IPS-11a (cell line): ENCODE results near the gene IL4I1.
A peak's percentile ranks its signal among the peaks of the same experiment; 100 is the strongest.

ENCODE experiments used
- H3K4me3 ChIP-seq: one replicate; pipeline ENCODE4 v1.5.1; 2013; ENCODE audit warnings: low read depth, low read length, control low read depth

IL4I1 gene

DNA sequence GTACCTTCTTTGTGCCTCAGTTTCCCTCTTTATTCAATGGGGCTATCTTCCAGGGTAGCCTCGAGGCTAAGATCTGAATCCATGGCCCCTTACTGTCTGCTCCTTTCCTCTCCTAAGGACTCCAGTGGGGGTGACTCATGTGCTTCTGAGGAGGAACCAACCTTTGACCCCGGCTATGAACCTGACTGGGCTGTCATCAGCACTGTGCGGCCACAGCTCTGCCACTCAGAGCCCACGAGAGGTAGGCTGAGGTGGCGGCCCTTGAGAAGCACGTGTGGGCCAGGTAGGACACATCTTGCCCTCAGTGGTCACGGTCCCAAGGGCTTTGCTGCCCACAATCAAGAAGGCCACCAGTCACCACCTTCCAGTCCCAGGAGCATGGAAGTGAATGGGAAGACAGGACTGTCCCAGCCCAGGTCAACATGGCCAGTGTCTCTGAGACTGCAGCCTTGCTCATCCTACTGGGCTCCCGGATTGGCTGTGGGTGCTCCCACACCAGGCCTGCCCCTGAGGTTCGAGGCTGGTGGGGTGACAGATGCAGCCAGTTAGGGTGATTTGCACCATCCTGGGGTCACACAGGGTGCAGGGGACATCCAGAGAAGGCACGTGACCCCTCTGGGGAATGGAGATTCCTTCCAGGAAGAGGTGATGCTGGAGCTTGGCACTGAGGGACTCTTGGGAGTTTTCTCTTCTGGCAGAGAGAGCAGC, 16.4 kb downstream of the IL4I1 start:
- H3K4me3 ChIP-seq, result no peak overlapping the region

DNA sequence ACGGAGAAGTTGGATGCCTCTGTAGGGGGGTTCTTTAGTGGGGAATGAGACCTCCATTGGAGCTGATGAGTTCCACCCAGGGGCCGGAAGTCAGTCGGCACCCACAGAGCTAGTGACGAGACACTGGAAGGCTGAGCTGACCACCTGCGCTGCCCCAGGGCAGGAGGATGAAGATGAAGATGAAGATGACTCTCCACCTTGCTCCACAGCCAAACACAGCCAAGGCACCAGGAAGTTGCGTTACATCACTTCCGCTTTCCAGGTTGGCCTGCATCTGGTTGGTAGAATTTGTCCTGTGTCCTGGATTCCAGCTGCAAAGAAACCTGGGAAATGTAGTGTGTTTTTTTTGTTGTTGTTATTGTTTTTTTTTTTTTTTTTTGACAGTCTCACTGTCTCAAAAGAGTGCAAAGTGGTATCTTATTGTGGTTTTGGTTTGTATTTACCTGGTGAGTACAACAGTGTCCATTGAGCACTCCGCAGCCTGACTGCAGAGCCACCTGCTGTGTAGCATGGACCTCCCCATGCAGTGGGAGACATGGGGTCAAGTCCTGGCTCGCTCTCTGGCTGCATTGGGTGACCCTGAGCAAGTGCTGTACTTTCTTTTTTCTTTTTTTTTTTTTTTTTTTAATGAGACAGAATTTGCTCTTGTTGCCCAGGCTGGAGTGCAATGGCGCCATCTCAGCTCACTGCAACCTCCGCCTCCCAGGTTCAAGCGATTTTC, 17.3 kb downstream of the IL4I1 start:
- H3K4me3 ChIP-seq, result no peak overlapping the region

DNA sequence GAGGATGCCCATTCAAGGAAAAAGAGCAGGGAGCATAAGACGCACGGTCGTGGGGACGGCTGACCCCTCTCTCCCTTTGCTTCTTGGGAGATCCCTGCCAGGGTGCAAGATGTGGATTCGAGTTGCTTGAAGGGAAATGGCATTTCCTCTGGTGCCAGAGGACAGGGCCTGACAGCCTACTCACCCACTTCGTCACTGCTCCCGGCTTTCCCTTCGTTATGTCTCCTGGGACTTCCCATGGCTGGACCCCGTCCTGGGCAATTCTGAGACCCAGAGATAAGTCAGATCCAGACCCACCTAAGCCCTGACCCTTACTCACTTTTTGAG, 18.0 kb downstream of the IL4I1 start:
- peak overlapping the region; percentile 98 for H3K4me3 ChIP-seq

DNA sequence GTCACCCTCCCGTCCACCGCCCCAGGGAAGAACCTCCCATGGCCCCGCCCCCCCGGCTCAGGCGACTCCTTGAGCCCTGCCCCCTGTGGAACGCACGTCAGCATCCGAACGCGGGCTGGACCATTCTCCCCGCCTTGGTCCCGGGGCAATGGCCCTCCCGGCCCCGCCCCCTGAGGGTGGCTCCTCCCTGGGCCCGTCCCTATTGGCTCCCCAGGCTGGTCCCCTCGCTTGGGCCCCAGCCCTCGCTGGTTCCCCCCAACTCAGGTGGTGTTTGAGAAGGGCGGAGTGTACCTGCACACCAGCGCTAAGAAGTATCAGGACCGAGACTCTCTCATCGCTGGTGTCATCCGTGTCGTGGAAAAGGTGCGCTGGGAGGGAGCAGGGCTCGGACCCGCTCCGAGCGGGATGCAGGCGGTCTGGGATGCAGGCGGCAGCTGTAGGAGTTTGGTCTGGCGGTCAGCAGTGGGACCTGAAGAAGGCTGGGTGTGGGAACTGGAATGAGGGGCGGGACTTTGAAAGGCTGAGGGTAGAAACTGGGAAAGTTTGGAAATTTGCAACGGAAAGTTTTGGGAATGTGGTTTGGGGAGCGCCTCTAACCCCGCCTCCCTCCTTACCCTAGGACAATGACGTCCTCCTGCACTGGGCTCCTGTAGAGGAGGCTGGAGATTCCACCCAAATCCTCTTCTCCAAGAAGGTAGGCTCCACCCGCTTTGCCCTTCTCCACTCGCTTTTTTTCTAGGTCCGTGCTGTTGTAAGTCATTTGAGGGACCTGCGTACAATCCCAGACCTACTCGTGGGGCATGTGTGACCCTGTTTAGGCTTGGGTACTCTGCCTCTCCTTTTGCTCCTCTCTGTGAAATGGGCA, 18.6 kb downstream of the IL4I1 start:
- H3K4me3 ChIP-seq, result peak overlapping the region; percentile 98

DNA sequence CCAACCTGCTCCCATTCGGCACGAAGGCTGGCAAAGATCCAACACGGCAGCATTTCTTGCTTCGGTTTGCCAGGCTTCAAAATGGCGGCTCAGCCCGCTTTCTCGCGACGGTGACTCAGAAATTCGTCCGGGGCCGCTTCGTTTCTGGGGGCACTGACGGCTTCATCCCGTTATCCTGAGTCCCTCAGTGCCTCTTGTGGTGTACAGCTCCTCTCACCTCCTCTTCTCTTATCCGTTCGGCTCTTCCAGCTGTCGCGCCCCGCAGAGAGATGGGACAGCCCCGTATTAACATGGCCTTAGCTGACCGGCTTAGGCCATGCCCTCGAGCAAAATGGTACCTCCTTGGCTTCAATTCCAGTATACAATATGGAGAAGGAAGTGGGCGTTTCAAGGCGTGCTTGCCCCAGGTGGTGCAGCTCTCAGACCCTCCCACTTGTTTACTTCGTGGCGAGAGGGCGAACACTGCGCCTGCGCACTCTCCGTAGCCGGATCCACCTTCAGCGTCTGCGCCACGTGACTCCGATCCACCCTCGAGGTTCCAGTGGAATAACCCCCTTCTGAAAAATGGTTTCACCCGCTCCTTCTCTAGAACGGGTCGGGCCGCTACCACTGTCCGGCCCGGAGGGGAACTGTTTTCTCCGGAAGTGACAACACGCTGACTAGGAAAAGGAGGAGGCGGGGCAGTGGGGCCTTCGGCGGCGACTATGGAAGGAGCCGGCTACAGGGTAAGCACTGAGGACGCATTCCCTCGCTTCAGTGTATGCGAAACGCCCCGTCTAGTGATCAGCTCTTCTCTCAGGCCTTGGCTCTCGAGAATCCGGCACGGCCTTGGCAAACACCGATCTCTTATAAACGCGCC, 19.4 kb downstream of the IL4I1 start, which contains the start of the genes AKT1S1 and TBC1D17:
Gene AKT1S1, minus strand, starts transcription at position 336 of the 859 bp plus-strand sequence. CDS start 4,060 bp downstream, outside the sequence.
Gene TBC1D17, plus strand, starts transcription at position 683 of the 859 bp plus-strand sequence. Its CDS starts 22 bp downstream, at position 705.
- peak within 1 kb of the TSS; percentile 98 for H3K4me3 ChIP-seq

DNA sequence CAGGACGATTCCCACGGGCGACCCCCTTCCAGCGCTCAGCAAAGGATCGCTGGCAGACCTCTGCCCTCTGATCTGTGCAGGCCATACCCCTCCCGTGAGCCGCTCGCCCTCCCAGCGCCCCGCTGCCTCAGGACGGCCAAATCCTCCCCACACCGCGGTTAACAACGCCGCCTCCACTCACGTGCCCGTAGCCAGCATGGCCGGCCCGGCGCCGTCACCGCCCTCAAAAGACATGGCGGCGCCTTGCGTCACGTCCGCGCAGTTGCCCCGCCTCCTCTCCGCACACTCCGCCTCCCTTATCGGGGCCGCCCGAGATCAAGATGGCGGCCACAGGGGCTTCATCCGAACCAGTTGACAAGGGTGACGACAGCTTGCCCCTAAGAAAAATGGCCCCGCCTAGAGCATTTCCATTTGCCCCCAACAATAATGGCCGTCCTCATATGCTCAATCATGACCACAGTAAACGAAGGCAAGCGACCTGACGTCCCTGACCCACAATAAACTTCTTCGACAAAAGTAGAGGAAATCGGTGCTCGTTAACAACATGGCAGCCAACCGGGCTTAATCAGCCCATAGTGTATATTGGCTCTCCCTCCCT, 20.2 kb downstream of the IL4I1 start:
- peak overlapping the region; percentile 98 for H3K4me3 ChIP-seq

DNA sequence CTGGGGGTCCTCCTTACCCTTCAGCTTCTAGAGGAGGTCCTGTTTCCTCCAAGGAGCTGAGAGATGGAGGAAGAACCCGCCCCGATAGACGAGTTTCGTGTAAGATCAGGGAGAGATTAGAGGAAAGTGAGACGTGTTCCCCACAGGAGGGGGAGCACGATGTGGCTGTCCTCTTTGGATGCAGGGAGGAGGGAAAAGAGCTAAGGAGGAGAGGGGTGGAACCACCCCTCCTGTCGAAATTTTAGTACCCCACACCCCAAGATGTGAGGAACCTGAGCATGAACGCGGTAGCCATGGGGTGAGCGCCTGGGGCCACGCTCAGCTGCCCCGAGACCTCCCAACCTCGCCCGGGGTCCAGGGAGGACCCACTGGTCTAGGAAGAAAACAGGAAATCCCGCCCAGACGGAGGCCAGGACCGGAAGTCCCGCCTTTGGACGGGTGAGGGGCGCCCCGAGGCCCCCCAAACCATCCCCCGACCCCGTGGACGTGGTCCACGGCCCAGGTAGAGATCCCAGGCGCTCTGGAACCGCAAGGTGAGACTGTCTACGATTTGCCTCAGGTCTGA, 20.7 kb downstream of the IL4I1 start:
- peak overlapping the region; percentile 98 for H3K4me3 ChIP-seq

DNA sequence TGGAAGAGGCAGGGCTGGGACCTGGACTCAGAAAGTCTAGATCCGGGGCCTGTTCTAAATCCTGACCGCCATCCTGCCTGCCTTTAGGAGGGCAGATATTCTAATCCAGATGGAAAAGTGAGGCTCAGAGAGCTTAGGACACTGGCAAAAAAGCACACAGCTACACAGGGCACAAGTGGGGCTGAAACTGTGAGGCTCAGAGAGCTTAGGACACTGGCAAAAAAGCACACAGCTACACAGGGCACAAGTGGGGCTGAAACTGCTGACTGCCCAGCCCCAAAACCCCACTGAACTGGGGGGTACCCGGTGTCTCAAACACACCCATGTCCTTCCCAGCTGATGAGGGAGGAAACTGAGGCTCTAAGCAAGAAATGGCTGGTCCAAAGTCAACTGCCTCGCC, 21.5 kb downstream of the IL4I1 start:
- peak overlapping the region; percentile 98 for H3K4me3 ChIP-seq

DNA sequence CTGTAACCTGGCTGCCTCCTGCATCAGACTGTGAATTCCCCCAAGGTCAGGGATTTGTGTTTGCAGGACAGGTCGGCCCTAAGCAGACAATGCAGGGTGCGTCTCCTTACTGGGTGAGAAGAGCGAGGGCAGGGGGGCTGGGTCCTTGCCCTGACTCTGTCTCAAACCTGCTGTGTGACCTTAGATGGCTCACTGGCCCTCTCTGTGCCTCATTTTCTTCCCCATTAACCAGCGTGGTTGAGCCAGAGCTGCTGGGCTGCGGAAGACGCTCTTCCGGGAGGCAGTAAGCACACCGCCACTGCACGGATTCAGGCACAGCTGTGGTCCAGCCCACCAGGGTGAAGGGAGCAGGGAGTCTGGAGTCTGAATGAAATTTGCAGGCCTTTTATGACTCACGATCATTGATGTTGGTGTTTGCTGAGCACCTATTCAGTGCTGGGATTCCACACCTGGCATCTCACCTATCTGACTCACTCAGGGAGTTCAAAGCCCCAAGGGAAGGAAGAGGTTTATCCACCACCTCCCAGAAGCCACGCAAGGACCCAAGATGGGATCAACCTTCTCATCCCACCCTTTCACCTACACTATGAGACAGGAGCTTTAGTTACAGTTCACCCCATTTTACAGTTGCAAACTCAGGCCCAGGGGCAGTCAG, 22.1 kb downstream of the IL4I1 start:
- H3K4me3 ChIP-seq, result no peak overlapping the region

DNA sequence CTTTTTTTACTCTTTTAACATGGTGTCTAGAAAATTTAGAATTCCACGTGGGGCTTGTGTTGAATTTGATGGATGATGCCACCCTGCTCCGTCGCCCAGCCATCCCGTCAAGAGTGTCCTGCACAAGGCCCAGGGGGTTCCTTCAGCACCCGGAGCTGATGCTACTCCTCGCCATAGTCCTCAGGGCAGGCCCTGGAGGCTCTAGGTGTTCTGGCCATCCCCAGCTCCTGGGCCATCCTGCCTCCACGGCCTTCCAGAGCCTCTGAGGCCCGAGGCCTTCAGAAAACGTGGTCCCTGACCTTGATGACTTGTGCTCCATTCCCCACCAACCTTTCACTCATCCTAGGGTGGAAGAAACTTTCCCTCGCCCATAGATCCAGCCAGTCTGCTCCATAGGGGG, 22.9 kb downstream of the IL4I1 start:
- no peak overlapping the region for H3K4me3 ChIP-seq

DNA sequence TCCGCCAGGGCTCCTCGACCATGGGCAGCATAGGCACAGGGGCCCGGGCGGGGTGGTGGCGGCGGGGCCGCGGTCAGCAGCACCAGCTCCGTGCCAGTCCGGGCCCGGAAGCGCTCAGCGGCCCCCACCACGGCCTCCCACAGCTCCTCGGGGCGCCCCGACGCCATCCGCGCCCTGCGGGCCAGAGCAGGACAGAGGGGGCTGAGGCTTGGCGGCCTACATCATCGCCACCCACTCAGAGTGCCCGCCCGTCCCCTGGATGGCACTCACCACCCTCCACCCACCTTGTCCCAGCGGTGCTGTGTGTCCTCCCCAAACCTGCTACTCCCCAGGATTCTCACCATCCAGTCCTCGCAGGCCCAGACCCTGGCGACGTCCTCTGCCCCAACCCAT, 23.6 kb downstream of the IL4I1 start:
- H3K4me3 ChIP-seq, result no peak overlapping the region

DNA sequence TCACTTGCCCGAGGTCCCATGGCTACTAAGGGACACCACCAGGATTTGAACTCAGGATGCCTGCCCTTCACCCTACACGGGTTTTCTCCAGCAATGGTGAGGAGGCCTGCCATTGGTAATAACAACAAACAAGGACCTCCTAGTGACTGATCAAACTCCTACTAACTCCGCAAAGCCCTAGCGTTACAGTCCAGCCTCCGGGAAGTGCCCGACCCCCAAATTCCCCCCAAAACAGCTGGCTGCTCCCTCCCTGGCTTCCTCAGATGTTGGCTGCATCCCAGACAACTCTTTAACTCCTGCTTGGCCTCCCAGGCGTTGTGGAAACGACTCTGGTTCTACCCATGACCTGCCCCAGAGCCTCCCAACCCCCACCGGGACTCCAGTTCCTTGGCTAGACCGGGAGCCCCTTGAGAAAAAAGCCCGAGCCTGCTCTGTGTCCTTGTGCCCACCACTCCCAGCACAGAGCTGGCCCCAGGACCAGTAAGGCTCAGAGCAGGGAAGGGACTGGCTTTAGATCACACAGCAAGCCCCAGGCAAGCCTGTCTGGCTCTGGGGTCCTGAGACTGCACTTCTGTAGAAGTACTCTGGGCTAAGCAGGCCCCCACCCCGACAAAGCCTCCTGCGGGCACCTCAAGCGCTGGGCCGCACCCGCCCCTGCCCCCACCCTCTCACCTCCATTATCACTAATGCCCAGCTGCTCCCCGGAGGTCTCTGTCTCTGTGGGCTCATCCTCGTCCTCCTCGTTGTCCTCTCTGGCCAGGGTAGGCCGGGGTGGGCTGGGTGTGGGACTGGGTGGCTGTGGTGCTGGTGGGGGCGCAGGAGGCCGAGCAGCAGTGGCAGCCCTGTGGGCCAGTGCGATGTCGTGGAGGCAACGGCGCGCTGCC, 24.2 kb downstream of the IL4I1 start:
- H3K4me3 ChIP-seq, result no peak overlapping the region

DNA sequence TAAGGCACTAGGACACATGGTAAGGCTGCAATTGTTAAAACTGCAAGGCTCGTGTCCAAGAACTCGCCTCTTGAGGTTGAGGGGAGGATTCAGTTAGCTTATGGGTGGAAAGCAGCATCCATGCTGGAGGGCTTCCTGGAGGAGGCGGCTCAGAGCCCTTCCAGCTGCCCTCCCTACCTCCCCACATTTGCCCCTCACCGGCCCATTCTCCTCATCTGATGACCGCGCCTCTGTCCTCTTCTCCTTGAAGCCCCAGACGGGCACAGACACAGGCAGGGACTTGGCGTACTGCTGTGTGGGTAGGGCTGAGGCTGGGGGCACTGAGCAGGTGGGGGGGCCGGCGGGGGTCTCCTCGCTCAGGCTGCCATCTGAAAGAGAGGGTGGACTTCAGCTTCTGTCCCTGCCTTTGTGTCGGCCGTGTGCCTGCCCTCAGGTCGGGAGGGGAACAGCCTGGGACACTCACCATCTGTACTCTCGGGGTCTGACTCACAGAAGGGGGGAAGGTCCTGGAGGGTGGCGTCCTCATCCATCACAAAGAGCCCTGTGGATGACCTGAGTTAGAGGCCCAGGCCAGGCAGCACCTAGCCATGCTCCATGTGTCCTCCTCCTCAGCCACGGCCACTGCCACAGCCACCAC, 25.2 kb downstream of the IL4I1 start:
- no peak overlapping the region for H3K4me3 ChIP-seq

DNA sequence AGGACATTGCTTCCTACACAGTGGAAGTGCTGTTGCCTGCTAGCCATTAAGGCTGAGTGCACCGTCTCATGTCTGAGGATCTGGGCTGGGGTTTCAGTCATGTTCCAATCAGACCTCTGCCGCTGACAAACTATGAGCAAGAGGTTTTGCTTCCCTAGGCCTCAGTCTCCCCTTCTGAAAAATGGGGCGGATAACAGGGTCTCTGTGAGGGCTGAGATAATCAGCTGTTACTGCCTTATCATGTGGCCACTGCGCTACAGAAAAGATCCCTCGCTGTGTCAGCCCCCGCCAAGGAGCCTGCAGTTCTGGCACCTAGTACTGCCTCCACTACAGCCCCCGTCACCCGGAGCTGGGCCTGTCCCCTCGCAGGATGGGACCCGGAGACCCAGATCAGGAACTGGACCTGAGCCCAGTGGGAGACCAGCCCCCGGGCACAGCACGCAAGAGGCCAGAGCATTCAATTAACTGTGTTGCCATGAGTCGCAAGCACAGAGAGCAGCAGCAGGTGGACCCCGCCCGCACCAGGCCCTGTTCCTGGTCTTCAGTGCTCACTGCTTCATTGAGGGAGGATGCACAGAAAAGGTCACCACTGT, 26.3 kb downstream of the IL4I1 start:
- peak overlapping the region; percentile 54 for H3K4me3 ChIP-seq

DNA sequence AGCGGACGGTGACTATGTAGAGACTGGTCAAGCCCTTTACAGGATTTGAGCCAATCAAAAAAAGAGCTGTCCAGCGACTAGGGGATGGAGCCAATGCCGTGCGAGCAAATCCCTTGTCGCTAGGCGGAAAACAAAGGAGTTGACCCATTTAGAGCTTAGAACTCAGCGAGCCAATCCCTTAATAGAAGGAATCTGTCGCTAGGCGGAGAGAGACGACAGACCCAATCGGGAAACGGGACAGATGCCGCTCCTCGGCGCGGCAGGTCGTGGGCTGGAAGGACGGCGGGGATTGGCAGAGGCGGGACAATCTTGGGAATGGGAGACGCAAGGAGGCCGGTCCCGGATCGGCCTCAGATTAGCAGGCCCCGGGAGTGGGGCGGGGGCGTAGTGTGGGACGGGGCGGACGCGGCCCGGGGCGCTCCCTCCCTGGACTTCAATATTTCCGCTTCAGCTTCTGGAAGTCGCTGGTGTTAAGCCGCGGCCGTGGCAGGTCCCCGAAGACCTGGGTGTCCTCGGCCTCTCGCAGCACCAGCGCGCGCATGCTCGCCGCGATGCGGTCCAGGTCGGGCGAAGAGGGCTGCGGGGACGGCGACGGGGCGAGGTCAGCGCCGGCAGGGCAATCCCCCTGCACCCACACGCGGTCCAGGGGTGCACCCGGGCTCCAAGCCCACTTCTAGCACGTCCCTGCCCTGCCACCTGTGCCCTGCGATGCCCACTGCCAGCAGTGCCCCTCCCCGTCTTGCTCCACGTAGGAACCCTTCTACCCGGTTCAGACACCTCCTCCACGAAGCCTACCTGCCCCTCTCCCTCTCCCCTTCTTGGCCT, 27.0 kb downstream of the IL4I1 start:
- peak overlapping the region; percentile 54 for H3K4me3 ChIP-seq

DNA sequence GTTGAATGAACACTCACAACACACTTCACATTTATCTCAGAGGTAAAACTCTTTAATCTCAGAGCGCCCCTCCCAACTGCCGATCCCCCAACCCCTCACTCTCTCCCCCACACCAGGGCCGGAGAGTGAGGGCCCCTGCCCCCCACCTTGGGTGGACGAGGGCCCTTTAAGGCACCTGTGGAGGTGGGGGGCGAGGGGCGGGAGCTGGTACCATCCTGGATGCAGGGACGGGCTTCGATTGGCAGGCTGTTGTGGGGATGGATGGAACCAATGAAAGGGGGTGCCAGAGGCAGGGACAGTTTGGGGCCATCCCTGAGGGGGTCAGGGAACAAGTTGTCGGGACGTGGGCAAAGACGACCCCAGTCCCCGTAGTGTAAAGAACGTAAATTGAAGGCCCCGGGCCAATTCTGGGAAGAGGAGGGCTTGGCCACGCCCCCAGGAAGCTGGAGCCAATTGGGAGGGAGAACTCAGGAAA, 27.6 kb downstream of the IL4I1 start:
- H3K4me3 ChIP-seq, result no peak overlapping the region
